Amniotic epithelial cell (primary cell): Measurements from ENCODE around the gene TCN2.
A peak's percentile ranks its signal among the peaks of the same experiment; 100 is the strongest.
"Not testable (repeated sequence)": the region's sequence is repeated elsewhere in the genome, so short reads cannot be mapped to it uniquely, and the experiment has no call there.

Experiments
- DNase-seq: peaks from one replicate; pipeline ENCODE4 v3.0.0-alpha.2; 2010; ENCODE audit warnings: low read depth

TCN2 gene

DNA sequence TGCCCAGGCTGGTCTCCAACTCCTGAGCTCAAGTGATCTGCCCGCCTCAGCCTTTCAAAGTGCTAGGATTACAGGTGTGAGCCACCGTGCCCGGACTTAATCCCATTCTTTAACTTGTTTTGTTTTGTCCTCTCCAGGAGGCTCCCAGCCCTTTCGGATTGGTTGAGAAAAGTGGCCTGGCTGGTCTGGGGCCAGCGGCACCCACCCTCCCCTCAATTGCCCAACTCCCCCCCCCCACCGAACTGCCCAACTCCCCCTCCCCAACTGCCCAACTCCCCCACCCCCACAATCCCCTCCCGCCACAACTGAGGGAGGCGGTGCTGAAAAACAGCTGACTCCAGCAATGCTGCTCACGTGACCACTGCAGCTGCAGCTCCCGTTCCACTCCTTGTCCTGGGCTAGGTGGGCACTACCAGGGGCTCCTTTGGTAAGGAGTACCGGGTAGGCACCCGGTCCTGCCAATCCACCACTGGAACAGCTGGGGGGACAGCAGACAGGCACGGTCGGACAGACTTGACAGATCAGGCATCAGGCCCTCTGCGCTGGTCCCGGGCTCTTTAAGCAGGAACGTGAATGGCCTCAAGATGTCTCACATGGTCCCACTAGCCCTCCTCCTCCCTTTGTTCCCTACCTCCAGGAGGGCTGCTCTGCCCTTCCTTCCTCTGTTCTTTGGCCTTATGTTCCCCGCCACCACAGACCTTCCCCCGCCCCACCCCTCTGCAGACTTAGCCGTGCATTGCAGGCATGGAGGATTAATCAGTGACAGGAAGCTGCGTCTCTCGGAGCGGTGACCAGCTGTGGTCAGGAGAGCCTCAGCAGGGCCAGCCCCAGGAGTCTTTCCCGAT is at the start of gene TCN2:
Gene TCN2 (plus strand): TSS at position 720 of the 845 bp plus-strand sequence. CDS start 158 bp downstream, outside the sequence.
- DNase-seq: peak; percentile 70

DNA sequence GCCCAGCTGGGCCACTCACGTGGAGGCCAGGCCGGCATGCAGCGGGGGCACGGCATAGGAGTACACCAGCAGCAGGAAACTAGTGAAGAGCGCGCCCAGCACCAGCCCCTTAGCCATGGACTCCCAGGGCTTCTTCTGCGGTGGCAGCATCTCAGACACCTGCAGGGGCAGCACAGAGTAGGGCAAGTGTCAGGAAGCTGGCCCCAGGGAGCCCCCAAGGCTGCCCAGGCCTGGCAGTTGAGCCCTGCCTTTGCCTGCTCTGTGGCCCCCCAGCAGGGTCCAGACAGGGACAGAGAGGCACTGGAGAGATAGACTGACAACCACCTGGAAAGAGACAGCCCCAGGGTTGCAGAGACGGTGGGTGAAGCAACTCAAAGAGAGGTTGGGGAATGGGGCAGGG is 49.7 kb upstream of the TCN2 start:
- no peak for DNase-seq

DNA sequence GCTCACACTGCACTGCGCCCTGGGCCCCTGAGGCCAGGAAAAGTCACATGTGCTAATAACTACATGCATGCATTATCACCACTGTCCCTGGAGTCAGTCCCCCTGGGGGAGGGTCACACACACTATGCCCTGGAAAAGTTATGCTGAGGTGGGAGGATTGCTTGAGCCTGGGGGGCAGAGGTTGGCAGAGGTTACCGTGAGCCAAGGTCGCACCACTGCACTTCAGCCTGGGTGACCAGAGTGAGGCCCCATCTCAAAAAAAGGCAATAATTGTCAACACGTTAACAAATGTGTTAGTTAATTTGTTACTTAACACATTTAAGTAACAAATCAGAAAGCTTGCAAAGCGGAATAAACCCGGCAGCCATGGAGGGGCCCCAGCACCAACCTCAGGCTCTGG is 47.1 kb upstream of the TCN2 start:
- DNase-seq: no peak

DNA sequence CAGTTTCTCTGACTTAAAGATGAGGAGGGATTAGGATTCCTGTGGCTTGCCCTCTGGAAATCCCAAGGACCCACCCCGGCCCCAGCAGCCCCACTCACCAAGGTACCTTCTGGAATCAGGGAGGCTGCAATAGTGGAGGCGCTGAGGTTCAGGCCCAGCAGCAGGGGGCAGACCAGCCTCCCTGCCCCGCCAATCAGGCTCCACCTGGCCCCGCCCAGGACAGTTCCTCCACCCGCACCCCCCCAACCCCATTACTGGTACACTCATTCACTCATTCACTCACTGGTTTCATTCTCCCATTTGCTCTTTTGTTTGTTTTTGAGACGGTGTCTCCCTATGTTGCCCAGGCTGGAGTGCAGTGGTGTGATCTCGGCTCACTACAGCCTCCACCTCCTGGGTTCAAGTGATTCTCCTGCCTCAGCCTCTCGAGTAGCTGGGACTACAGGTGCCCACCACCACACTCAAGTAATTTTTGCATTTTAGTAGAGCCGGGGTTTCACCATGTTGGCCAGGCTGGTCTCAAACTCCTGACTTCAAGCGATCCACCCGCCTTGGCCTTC is 46.3 kb upstream of the TCN2 start:
- not testable (repeated sequence) for DNase-seq

DNA sequence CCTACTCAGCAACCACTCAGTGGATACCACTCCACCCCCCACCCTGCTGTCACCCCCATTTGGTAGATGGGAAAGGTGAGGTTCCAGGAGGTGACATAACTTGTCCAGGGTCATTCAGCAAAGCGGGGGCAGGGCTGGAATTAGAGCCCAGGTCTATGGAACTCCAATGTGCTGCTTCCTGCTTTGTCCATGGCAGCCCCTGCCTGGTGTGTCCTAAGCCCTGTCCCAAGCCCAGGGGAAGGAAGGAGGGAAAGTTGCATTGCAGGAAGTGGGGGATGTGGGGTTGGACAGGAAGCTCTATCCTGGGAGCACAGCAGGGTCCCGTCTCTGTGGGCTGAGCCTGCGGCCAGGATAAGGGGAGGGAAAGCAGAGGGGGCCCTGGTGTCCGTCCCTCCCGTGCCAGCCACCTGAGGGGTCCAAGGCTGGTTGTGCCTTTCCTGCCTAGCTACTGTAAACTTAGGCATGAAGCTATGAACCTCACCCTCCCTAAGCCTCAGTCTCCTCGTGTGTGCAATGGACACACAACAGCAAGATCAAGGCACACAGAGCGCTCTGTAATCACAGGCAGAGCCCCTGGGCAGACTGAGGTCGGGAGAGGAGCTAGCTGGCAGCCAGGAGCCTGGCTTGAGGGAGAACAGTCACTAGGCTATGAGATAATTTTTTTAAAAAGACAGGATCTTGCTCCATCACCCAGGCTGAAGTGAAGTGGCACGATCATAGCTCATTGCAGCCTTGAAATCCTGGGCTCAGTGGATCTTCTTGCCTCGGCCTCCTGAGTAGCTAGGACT is 45.4 kb upstream of the TCN2 start:
- DNase-seq: peak; percentile 30

GRCh38 chr22:30562366-30562765 is 44.6 kb upstream of the TCN2 start:
- peak; percentile 36 for DNase-seq

- DNase-seq: no peak
Observed at GRCh38 chr22:30564045-30564760, 42.8 kb upstream of the TCN2 start.

DNA sequence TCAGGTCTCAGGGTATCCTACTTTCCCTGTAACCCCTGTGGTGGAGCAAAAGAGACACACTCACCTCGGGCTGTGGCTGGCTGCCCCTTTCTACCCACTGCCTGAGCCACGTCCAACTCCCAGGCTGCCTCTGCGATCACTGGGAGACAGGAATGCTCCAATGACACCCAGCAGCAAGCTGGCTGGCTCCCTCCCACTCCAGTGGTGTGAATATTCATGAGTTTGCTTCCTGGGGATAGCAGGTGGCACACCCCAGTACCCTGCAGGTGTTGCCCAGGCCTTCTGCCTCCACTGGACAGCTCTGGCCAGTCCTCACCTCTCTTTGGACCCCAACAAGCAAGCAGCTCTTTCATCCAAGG is 42.2 kb upstream of the TCN2 start:
- no peak for DNase-seq

DNA sequence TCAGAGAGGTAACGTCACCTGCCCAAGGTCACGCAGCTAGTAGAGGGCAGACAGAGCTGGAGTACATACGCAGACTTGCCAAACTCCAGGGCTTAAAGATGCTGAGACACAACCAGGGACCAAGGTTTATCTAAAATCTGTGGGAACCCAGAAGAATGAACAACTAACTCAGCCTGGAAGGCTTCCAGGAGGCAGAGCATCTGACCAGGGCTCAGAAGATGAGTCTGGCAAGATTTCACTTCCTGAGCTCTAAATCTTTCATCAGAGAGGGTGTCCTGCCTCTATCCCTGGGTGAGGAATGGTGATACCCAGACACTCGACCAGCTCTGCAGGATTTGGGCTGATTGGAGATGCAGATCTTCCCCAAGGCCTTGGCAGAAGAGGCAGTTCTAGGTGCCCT is 41.6 kb upstream of the TCN2 start:
- DNase-seq: peak; percentile 61

DNA sequence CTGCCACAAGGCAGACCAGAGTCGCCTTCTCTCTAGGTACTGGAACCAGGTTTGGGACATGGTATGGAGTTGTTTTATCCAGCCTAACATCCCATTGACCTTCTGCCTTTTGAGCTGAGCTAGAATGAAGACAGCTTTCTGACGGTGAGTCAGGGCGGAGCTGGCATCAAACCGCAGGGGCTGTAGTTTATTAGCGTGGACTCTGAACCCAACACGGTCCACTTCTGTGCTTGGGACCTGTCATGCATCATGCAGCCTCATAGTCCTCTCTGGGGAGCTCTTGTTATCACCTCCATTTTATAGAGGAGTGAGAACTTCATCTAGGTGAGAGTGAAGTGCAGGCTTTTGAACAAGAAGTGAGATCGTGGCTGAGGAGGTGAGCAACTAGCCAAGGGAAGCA is 40.8 kb upstream of the TCN2 start:
- DNase-seq: no peak

DNA sequence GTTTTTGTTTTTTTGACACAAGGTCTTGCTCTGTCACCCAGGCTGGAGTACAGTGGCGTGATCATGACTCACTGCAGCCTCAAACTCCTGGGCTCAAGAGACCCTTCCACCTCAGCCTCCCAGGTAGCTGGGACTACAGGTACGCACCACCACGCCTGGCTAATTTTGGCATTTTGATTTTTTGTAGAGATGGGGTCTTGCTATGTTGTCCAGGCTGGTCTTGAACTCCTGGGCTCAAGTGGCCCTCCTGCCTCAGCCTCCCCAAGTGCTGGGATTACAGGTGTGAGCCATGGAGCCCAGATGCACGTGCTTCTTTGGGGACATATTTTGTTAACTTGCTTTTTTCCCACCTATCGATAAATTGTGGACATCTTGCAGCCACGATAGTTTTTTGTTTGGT is 39.7 kb upstream of the TCN2 start:
- not testable (repeated sequence) for DNase-seq

DNA sequence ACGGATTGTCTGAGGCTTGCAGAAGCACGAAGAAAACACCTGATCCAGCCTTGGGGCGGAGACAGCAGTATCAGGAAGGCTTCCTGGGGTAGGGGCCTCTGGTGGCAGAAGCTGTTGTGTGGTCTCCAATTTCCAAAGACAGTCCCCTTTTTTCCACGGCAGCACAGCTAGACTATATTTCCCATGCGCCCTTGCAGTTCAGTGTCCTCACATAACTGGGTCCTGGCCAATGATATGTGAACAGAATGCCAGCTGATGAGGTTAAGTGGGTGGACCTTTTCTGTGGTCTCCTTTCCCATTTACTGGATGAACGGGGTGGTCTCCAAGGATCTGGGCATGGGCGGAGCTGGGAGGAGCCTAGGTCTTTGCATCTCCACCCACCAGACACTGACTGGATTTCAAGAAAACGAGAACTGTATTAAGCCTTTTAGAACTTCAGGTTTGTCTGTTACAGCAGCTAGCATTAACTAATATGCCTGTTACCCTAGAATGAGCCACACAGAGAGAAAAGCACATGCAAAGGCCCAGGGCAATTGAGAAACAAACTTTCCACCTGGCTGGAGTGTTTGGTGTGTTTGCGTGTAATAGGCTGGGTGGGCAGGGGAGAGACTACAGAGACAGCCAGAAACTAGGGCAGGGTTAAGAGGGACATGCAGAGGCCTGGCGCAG is 38.7 kb upstream of the TCN2 start:
- DNase-seq: no peak

DNA sequence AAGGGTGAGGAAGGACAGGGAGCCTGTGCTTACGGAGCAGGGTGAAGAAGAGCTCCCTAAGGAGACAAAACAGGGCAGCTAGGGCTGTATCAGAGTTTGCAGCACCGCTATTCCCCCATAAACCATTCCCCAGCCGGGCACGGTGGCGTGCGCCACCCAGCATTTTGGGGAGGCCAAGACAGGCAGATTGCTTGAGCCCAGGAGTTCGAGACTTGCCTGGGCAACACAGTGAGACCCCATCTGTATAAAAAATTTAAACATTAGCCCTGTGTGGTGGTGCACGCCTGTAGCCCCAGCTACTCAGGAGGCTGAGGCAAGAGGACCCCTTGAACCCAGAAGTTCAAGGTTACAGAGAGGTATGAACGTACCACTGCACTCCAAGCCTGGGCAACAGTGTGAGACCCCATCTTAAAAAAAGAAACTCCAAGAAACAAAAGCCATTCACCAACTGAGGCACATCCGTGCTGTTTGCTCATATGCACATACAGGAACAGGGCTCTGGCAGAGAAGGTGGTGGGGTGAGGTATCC is 37.2 kb upstream of the TCN2 start:
- DNase-seq: no peak

GRCh38 chr22:30572210-30572609 is 34.8 kb upstream of the TCN2 start:
- DNase-seq: no peak

DNA sequence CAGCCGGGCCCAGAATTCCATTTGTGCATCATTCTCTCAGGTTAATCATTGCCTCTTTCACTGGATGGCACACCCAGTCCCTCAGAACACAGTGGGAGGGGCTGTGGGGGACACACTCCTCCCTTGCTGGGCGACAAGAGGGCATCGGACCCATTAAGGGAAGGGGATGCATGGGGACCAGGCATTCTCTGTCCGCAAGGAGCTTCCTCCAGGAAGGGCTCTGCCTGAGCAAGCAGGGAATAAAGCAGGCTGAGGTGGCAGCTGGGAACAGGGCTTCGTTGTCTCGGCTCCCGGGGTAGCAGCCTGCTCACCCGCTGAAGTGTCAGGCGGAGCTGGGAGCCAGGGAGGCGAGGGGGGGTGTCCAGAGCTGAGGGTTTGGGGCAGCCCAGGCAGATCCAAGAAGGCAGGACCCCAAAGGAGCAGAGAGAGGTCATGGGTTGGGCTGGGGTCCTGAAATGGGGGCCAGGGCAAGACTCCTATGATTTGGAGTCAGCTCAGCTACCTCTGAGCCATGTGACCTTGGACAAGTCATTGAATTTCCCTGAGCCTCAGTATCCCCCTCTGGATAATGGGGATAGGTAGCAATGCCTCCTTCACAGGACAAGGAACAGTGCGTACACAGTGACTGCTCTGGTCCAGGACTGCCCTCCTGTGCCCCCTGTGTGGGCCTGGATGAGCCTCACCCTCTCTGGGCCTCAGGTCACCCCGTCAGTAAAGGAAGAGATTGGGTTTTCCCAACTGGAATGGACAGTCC is 34.0 kb upstream of the TCN2 start:
- DNase-seq: no peak

- DNase-seq: no peak
Observed at GRCh38 chr22:30573594-30574094, 33.3 kb upstream of the TCN2 start.

GRCh38 chr22:30574095-30574981 is 32.6 kb upstream of the TCN2 start, which contains the start of gene GAL3ST1:
TSS of gene GAL3ST1 (minus strand) at chr22:30574665. CDS start at chr22:30557392, 17,273 bp downstream.
- no peak for DNase-seq

GRCh38 chr22:30574997-30575671 is 31.8 kb upstream of the TCN2 start:
- peak; percentile 88 for DNase-seq

- no peak for DNase-seq
Observed at GRCh38 chr22:30575859-30576258, 31.1 kb upstream of the TCN2 start.
